Neural cell (in vitro differentiated cells): Measurements from ENCODE around the gene MR1. TPM values are rescaled to one million over a fixed set of nuclear protein-coding genes. Genes with fewer than 3 reads are reported as not detected.
A peak's percentile ranks its signal among the peaks of the same experiment; 100 is the strongest.

Experiments used
- H2AFZ ChIP-seq: fragments of 200-600, 300-800 bp; sonication (generic), shearing (Covaris generic); 2 replicates; pipeline ENCODE4 v1.6.0; 2014; ENCODE audit warnings: low read depth, mild to moderate bottlenecking, antibody characterized with exemption, low read length, moderate library complexity
- H3F3A ChIP-seq: fragments of 200-600 bp; shearing (Covaris generic); 2 replicates; pipeline ENCODE4 v1.6.1; 2016; ENCODE audit warnings: mild to moderate bottlenecking, moderate library complexity, mixed read lengths, antibody characterized with exemption, low read length; ENCODE audit not compliant: insufficient read depth, poor library complexity, severe bottlenecking
- H3K27ac ChIP-seq: fragments of 200-600, 300-800 bp; sonication (generic), shearing (Covaris generic); 2 replicates; pipeline ENCODE4 v1.5.1; 2014; ENCODE audit warnings: mild to moderate bottlenecking, low read length, moderate library complexity
- H3K27me3 ChIP-seq: fragments of 300-800, 200-600 bp; sonication (generic), shearing (Covaris generic); 2 replicates; pipeline ENCODE4 v1.6.0; 2014; ENCODE audit warnings: mild to moderate bottlenecking, low read depth, low read length, moderate library complexity; ENCODE audit not compliant: insufficient read depth
- H3K36me3 ChIP-seq: fragments of 300-800, 200-600 bp; sonication (generic), shearing (Covaris generic); 2 replicates; pipeline ENCODE4 v1.5.1; 2014; ENCODE audit warnings: mild to moderate bottlenecking, antibody characterized with exemption, low read length, moderate library complexity; ENCODE audit not compliant: insufficient read depth
- H3K4me2 ChIP-seq: fragments of 300-800, 200-600 bp; sonication (generic), shearing (Covaris generic); 2 replicates; pipeline ENCODE4 v1.6.0; 2014; ENCODE audit warnings: mild to moderate bottlenecking, low read length
- H3K4me3 ChIP-seq: fragments of 300-800, 200-600 bp; sonication (generic), shearing (Covaris generic); 2 replicates; pipeline ENCODE4 v1.5.1; 2014; ENCODE audit warnings: mild to moderate bottlenecking, low read length, moderate library complexity
- H3K79me2 ChIP-seq: fragments of 200-600 bp; shearing (Covaris generic); replicated peaks from 2 replicates; pipeline ENCODE4 v1.6.0; 2014; ENCODE audit warnings: mild to moderate bottlenecking, low read length, moderate library complexity; ENCODE audit not compliant: insufficient read depth
- H3K9ac ChIP-seq: fragments of 300-800, 200-600 bp; sonication (generic), shearing (Covaris generic); 2 replicates; pipeline ENCODE4 v1.6.1; 2016; ENCODE audit warnings: mild to moderate bottlenecking, low read length, mixed read lengths
- H3K9me2 ChIP-seq: fragments of 200-600 bp; shearing (Covaris generic); 2 replicates; pipeline ENCODE4 v1.6.1; 2016; ENCODE audit warnings: mild to moderate bottlenecking, low read length, mixed read lengths; ENCODE audit not compliant: insufficient read depth
- H3K9me3 ChIP-seq: fragments of 200-600, 300-800 bp; sonication (generic), shearing (Covaris generic); 2 replicates; pipeline ENCODE4 v1.6.1; 2016; ENCODE audit warnings: mild to moderate bottlenecking, mixed run types, low read length, moderate library complexity, mixed read lengths
- H4K20me1 ChIP-seq: fragments of 200-600 bp; shearing (Covaris generic); 2 replicates; pipeline ENCODE4 v1.6.1; 2016; ENCODE audit warnings: mild to moderate bottlenecking, mixed run types; ENCODE audit not compliant: insufficient read depth
- EZH2 ChIP-seq: fragments of 200-600, 300-800 bp; shearing (Covaris generic), sonication (generic); IDR thresholded peaks from 2 replicates; pipeline ENCODE4 v1.6.1; 2014; ENCODE audit warnings: antibody characterized with exemption, low read length, borderline replicate concordance, mild to moderate bottlenecking; ENCODE audit not compliant: insufficient read depth, poor library complexity, severe bottlenecking
- MXI1 ChIP-seq: fragments of 450-650 bp; conservative IDR thresholded peaks from 2 replicates; pipeline ENCODE4 v1.6.1; 2014; ENCODE audit warnings: antibody characterized with exemption, mild to moderate bottlenecking; ENCODE audit not compliant: poor library complexity, severe bottlenecking
- POLR2AphosphoS5 ChIP-seq: IDR thresholded peaks from 2 replicates; pipeline ENCODE4 v1.6.1; 2012
- RAD21 ChIP-seq: fragments of 450-650 bp; conservative IDR thresholded peaks from 2 replicates; pipeline ENCODE4 v1.6.1; 2014; ENCODE audit warnings: antibody characterized with exemption, mild to moderate bottlenecking, moderate library complexity
- TAF1 ChIP-seq: IDR thresholded peaks from 2 replicates; pipeline ENCODE4 v1.6.1; 2012; ENCODE audit warnings: low read depth
- polyA plus RNA-seq: library from polyadenylated mRNA; depleted of rRNA; stranded (reverse); fragments of >200 nt; gene quantifications from 2 replicates; pipeline ENCODE4 v1.2.3, GENCODE V29; 2014
- TF ChIP-seq, protein P1 (sequence below): IDR thresholded peaks from 2 replicates; pipeline ENCODE4 v1.6.1; 2012; ENCODE audit warnings: borderline replicate concordance
- TF ChIP-seq, protein P2 (sequence below): fragments of 450-650 bp; IDR thresholded peaks from 2 replicates; pipeline ENCODE4 v1.5.1; 2014; ENCODE audit warnings: antibody characterized with exemption, mild to moderate bottlenecking, moderate library complexity; ENCODE audit not compliant: poor library complexity, severe bottlenecking

The MR1 gene
- polyA plus RNA-seq, 1 donor from 2014 or later, result not detected

DNA sequence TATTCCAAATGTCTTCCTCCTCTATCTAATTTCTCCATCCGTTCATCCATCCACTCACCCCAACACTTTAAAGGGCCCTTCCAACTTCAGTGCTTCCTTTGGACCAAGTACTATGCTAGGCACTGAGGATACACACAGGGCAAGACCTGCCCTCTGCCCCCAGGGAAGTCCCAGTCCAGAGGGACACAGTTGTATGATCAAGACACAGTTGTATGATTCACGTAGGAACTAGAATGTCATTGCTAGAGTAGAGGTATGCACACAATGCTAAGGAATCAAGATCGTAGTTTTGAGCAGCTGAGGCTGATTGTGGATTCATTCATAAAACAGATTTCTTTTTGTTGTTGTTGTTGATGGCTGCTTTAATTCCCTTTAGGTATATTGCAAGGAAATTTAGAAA is 43.1 kb downstream of the MR1 start:
- Histone ChIP-seq H3K79me2 (no peaks in the 10 kb centered on the region), H3K9ac (no peak overlapping the region), H3K4me2 (no peak overlapping the region), H3K9me3 (no peaks in the 10 kb centered on the region), H3K4me3 (no peak overlapping the region), H4K20me1 (no peaks in the 10 kb centered on the region), H3K36me3 (no peaks in the 10 kb centered on the region), H3K27me3 (no peaks in the 10 kb centered on the region), H3F3A (no peaks in the 10 kb centered on the region), H2AFZ (no peak overlapping the region), H3K27ac (no peak overlapping the region), H3K9me2 (no peaks in the 10 kb centered on the region)
- TF ChIP-seq TAF1 (no peak), MXI1 (no peak)
- TF ChIP-seq, protein P1, sequence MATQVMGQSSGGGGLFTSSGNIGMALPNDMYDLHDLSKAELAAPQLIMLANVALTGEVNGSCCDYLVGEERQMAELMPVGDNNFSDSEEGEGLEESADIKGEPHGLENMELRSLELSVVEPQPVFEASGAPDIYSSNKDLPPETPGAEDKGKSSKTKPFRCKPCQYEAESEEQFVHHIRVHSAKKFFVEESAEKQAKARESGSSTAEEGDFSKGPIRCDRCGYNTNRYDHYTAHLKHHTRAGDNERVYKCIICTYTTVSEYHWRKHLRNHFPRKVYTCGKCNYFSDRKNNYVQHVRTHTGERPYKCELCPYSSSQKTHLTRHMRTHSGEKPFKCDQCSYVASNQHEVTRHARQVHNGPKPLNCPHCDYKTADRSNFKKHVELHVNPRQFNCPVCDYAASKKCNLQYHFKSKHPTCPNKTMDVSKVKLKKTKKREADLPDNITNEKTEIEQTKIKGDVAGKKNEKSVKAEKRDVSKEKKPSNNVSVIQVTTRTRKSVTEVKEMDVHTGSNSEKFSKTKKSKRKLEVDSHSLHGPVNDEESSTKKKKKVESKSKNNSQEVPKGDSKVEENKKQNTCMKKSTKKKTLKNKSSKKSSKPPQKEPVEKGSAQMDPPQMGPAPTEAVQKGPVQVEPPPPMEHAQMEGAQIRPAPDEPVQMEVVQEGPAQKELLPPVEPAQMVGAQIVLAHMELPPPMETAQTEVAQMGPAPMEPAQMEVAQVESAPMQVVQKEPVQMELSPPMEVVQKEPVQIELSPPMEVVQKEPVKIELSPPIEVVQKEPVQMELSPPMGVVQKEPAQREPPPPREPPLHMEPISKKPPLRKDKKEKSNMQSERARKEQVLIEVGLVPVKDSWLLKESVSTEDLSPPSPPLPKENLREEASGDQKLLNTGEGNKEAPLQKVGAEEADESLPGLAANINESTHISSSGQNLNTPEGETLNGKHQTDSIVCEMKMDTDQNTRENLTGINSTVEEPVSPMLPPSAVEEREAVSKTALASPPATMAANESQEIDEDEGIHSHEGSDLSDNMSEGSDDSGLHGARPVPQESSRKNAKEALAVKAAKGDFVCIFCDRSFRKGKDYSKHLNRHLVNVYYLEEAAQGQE, result no peak
- TF ChIP-seq, protein P2, sequence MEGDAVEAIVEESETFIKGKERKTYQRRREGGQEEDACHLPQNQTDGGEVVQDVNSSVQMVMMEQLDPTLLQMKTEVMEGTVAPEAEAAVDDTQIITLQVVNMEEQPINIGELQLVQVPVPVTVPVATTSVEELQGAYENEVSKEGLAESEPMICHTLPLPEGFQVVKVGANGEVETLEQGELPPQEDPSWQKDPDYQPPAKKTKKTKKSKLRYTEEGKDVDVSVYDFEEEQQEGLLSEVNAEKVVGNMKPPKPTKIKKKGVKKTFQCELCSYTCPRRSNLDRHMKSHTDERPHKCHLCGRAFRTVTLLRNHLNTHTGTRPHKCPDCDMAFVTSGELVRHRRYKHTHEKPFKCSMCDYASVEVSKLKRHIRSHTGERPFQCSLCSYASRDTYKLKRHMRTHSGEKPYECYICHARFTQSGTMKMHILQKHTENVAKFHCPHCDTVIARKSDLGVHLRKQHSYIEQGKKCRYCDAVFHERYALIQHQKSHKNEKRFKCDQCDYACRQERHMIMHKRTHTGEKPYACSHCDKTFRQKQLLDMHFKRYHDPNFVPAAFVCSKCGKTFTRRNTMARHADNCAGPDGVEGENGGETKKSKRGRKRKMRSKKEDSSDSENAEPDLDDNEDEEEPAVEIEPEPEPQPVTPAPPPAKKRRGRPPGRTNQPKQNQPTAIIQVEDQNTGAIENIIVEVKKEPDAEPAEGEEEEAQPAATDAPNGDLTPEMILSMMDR, result no peak

DNA sequence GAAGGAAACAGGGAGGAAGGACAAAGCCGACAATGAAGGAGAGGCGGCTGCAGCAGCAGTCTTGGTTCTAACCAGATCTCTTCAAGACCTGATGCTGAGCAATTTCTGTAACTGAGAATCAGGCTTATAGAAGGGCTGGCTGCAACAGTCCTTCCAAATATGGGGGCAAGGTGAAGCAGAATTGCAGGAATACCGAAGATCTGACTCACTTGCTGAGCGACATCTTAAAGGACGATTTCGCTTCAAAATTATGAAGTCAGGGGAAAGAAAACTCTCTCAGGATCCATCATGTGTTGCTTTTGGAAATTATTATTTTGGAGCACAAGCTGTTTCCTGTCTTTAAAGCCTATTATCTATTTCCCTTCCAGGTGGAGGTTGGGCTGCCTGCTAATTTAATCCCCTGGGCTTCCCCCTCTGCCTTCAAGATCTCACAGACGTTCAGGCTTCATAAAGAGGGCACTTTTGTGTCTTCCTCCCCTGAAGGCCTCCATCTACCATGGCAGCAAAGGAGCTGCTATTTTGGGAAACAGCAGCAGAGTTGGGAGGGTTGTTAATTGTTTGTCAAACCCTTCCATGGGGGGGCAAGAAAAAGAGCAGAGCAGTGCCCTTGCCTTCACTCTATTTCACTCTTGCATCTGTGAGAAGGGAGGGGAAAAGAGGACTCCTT is 43.9 kb downstream of the MR1 start:
- Histone ChIP-seq H3K9me2 (no peaks in the 10 kb centered on the region), H3K79me2 (no peaks in the 10 kb centered on the region), H3K36me3 (no peaks in the 10 kb centered on the region), H3K27ac (peak overlapping the region; percentile 8), H3K4me3 (no peak overlapping the region), H3K9ac (no peak overlapping the region), H3K9me3 (no peaks in the 10 kb centered on the region), H3F3A (no peaks in the 10 kb centered on the region), H3K27me3 (no peaks in the 10 kb centered on the region), H3K4me2 (peak overlapping the region; percentile 15), H2AFZ (peak overlapping the region; percentile 30), H4K20me1 (no peaks in the 10 kb centered on the region)
- TF ChIP-seq RAD21, result no peak
- TF ChIP-seq EZH2, result no peak
- no peak for TF ChIP-seq POLR2AphosphoS5
- TF ChIP-seq, protein P2, result no peak
- TF ChIP-seq MXI1, result no peak
